ENCODE results near the gene RNPS1.
"Not testable (repeated sequence)": the region's sequence is repeated elsewhere in the genome, so short reads cannot be mapped to it uniquely, and the experiment has no call there.

Gene RNPS1

GRCh38 chr16:2271848-2272461, 4.0 kb upstream of the RNPS1 start:
- no peak for DNase-seq (ENCODE audit: extremely low spot score)
- ChIA-PET CTCF (interaction anchor here (0.9 to 3.6 kb wide), 5 partner anchors 13 to 214 kb away, joined by 3 to 11 read pairs (median 4); partner anchors contain the start of genes ABCA3 and ECI1), POLR2A (no interaction called here)
- no peak for TF ChIP-seq CTCF (IDR thresholded peaks at IDR 0.05; ENCODE audit: control extremely low read depth, extremely low read depth, low read depth, missing control alignments)

- ChIA-PET POLR2A (interaction anchor here (2.1 kb wide), 1 partner anchor 115 kb away, joined by 6 read pairs; the partner anchor contains the start of gene TRAF7), CTCF (interaction anchor here (0.8 to 3.6 kb wide), 7 partner anchors 12 to 230 kb away, joined by 3 to 11 read pairs (median 4); partner anchors contain the start of genes ABCA3 and ECI1)
- DNase-seq (ENCODE audit: extremely low spot score): no peak
- no peak for TF ChIP-seq CTCF (IDR thresholded peaks at IDR 0.05; ENCODE audit: control extremely low read depth, extremely low read depth, low read depth, missing control alignments)
Observed at GRCh38 chr16:2270588-2271470, 2.9 kb upstream of the RNPS1 start.

DNA sequence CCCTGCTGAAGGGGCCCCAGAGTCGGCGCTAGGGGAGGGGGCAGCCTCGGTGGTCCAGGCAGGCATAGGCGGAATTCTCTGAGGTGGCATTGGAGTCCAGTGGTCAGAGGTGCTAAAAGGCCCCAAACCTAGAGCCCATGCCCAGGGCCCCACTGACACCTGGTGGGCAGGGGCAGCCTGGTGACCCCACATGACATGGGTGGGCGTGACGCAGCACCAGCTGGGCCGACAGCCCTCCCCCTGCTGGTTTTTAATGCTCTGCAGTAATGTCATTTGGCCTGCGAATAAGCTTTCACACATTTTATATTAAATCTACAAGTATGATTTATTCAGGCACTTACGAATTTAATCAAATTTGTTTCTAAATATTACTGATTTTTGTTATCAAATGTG, 2.1 kb upstream of the RNPS1 start:
- TF ChIP-seq CTCF (IDR thresholded peaks at IDR 0.05; ENCODE audit: control extremely low read depth, extremely low read depth, low read depth, missing control alignments): no peak
- ChIA-PET POLR2A (interaction anchor here (2.1 kb wide), 1 partner anchor 115 kb away, joined by 6 read pairs; the partner anchor contains the start of gene TRAF7), CTCF (interaction anchor here (0.8 to 3.6 kb wide), 4 partner anchors 18 to 231 kb away, joined by 3 to 11 read pairs (median 8); partner anchors contain the start of genes ABCA3 and ECI1)
- DNase-seq (ENCODE audit: extremely low spot score): no peak

GRCh38 chr16:2267505-2267912, 417 bp downstream of the RNPS1 start:
- DNase-seq (ENCODE audit: extremely low spot score); CTCF ChIA-PET; POLR2A ChIA-PET: not testable (repeated sequence)

- CTCF ChIA-PET; DNase-seq (ENCODE audit: extremely low spot score); POLR2A ChIA-PET: not testable (repeated sequence)
Observed at GRCh38 chr16:2266887-2267286, 1.0 kb downstream of the RNPS1 start.

DNA sequence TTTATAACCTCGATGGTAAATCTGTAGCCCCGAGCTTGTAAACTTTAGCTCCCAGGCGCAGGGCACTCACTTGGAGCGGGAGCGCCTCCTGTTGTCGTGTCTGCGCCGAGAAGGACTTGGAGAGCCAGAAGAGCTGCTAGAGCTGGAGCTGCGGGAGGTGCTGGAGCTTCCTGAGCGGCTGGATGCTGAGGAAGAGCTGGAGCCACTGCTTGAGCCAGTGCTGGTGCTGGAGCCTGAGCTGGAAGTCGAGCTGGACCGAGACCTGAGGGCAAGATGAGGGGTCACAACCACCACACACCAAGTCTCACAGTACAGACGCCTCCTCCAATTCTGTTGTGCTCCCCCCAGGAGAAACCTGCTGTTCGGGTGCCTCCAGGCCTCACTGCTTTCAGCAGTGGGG, 4.9 kb downstream of the RNPS1 start:
- not testable (repeated sequence) for DNase-seq (ENCODE audit: extremely low spot score)
- POLR2A ChIA-PET: interaction anchor here (0.6 to 1.5 kb wide), 3 partner anchors 11 to 253 kb away, joined by 3 to 6 read pairs (median 3); partner anchors contain the start of genes ECI1 and TRAF7
- CTCF ChIA-PET: interaction anchor here (1.0 to 5.9 kb wide), 3 partner anchors 11 to 241 kb away, joined by 3 to 33 read pairs (median 4); partner anchors contain the start of gene ECI1

DNA sequence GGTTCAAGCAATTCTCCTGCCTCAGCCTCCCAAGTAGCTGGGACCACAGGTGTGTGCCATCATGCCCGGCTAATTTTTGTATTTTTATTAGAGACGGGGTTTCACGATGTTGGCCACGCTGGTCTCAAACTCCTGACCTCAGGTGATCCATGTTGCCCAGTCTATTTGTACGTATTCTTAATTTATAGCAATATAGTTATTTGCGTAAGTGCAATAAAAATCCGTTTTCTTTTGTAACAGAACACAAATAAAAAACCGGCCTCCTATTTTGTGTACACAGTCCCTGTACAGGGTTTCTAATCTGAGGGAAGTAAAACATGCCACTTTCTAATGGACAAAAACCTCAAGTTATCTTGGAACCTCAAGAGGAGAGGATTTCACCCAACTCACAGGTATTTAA, 7.7 kb downstream of the RNPS1 start:
- ChIA-PET POLR2A (interaction anchor here (1.0 to 1.1 kb wide), 2 partner anchors 8 to 9 kb away, joined by 3 to 6 read pairs; partner anchors contain the start of gene ECI1), CTCF (interaction anchor here (1.4 to 5.9 kb wide), 3 partner anchors 9 to 241 kb away, joined by 4 to 33 read pairs (median 5); partner anchors contain the start of gene ECI1)
- no peak for TF ChIP-seq CTCF (IDR thresholded peaks at IDR 0.05; ENCODE audit: control extremely low read depth, extremely low read depth, low read depth, missing control alignments)
- no peak for DNase-seq (ENCODE audit: extremely low spot score)

- POLR2A ChIA-PET: interaction anchor here (1.6 kb wide), 1 partner anchor 104 kb away, joined by 5 read pairs; no protein-coding TSS in a partner anchor
- not testable (repeated sequence) for DNase-seq (ENCODE audit: extremely low spot score)
- CTCF ChIA-PET: interaction anchor here (1.2 to 1.8 kb wide), 5 partner anchors 13 to 243 kb away, joined by 3 to 5 read pairs (median 4); no protein-coding TSS in a partner anchor
Observed at GRCh38 chr16:2258530-2258929, 9.4 kb downstream of the RNPS1 start.

Measured in GM10248 (cell line).